Stomach (tissue), 9 donors: ENCODE data around the gene CYYR1. TPM values are rescaled to one million over a fixed set of nuclear protein-coding genes. Genes with fewer than 3 reads are reported as not detected.

ENCODE experiments used
- DNase-seq, 2 donors: peaks; one replicate each; pipeline versions ENCODE4 v3.0.0 to v3.0.0-alpha.2; 2013 to 2019
- H3K27ac ChIP-seq, 5 donors: fragments of 200-600 bp in 4 of 5; sonication (generic) in 4 of 5; one replicate each; pipeline ENCODE4 v1.5.1; 2013 to 2019; ENCODE audit warnings: mild to moderate bottlenecking in 1 of 5, moderate library complexity in 1 of 5
- H3K27me3 ChIP-seq, 3 donors: fragments of 200-600 bp; sonication (generic); one replicate each; pipeline ENCODE4 v1.5.1; 2017 to 2019; ENCODE audit warnings: mixed run types in 1 of 3
- H3K36me3 ChIP-seq, 4 donors: fragments of 200-600 bp; sonication (generic); 1 replicate in 3 of 4; 2 replicates in 1 of 4; pipeline ENCODE4 v1.5.1; 2016 to 2019
- H3K4me1 ChIP-seq, 4 donors: fragments of 200-600 bp; sonication (generic); one replicate each; pipeline ENCODE4 v1.5.1; 2016 to 2019
- H3K4me3 ChIP-seq, 4 donors: fragments of 200-600 bp; sonication (generic) in 3 of 4; one replicate each; pipeline ENCODE4 v1.5.1; 2016 to 2019; ENCODE audit warnings: mild to moderate bottlenecking in 1 of 4
- H3K9me3 ChIP-seq, 4 donors: fragments of 200-600 bp; sonication (generic); one replicate each; pipeline ENCODE4 v1.5.1; 2016 to 2019
- CTCF ChIP-seq, 7 experiments: fragments of 450-650 bp in 4 of 7; fragments of 200-600 bp in 3 of 7; sonication (generic) in 3 of 7; IDR thresholded peaks; one replicate each; pipeline ENCODE4 v1.5.1; 2016 to 2019; ENCODE audit warnings: antibody characterized with exemption in 7 of 7, control low read depth in 2 of 7, mild to moderate bottlenecking in 1 of 7
- EP300 ChIP-seq: sonication (generic); formaldehyde crosslinking; IDR thresholded peaks from one replicate; pipeline ENCODE4 v1.6.1; 2017; ENCODE audit warnings: antibody characterized with exemption
- POLR2A ChIP-seq, 4 donors: fragments of 450-650 bp; IDR thresholded peaks; one replicate each; pipeline ENCODE4 v1.6.1; 2016; ENCODE audit warnings: antibody characterized with exemption in 4 of 4, control low read depth in 2 of 4, mild to moderate bottlenecking in 1 of 4, moderate library complexity in 1 of 4
- POLR2AphosphoS5 ChIP-seq, 3 donors: sonication (generic); formaldehyde crosslinking; IDR thresholded peaks; one replicate each; pipeline ENCODE4 v1.6.1; 2016; ENCODE audit warnings: antibody characterized with exemption in 3 of 3
- WGBS, 5 donors: extraction: QIAGEN DNeasy Blood & Tissue Kit in 3 of 5; methylation state at CpG; one replicate each; pipeline versions ENCODE4 v1.1.5 to v1.1.7; 2013 to 2018; 5-methylcytosine and 5-hydroxymethylcytosine counted together
- intact Hi-C: fragments of 100-400 bp; cut with DNase I; formaldehyde crosslinking; loops from one replicate; pipeline ENCODE4 v1.15.1; 2023; ENCODE audit warnings: low total_unique reads
- polyA plus RNA-seq, 3 donors: library from polyadenylated mRNA; stranded (reverse); fragments of 200-250 nt; gene quantifications; one replicate each; pipeline ENCODE4 v1.2.3, GENCODE V29; 2013
- total RNA-seq, 5 donors: library from RNA; depleted of rRNA; stranded (reverse); fragments of >200 nt; gene quantifications; one replicate each; pipeline versions ENCODE4 v1.1.0 to v1.2.3, GENCODE V29; 2014 to 2016
- donor health status: healthy with polysubstance abuse.
- donor health status: Bipolar disorder and iron deficiency.
- donor health status: healthy.

Gene CYYR1
- total and polyA plus RNA-seq, 8 donors, result 0.89 to 11.6 (median 6.1) TPM; not detected in 2

GRCh38 chr21:26432410-26432809 is 140.7 kb downstream of the CYYR1 start:
- WGBS, 5 donors, result 65 to 79% (median 69%) methylated on average over 5 of the region's 5 CpGs
- no peaks in the 10 kb centered on the region for H3K4me1 ChIP-seq

GRCh38 chr21:26425576-26425975 is 147.5 kb downstream of the CYYR1 start:
- WGBS, 5 donors, result 88 to 96% (median 94%) methylated on average over 3 of the region's 3 CpGs

More at GRCh38 chr21:26432410-26432809, 140.7 kb downstream of the CYYR1 start:
- no peak for DNase-seq
- intact Hi-C loops, result no loop called here
- H3K27me3 ChIP-seq, result no peaks in the 10 kb centered on the region
- H3K36me3 ChIP-seq, result no peaks in the 10 kb centered on the region
- H3K27ac ChIP-seq, result no peak overlapping the region
- no peak overlapping the region for H3K4me3 ChIP-seq
- no peak for TF ChIP-seq EP300
- TF ChIP-seq POLR2AphosphoS5 (IDR thresholded peaks at IDR 0.05), result no peak
- no peak for TF ChIP-seq CTCF (IDR thresholded peaks at IDR 0.05)
- no peak for TF ChIP-seq POLR2A (IDR thresholded peaks at IDR 0.05)
- H3K9me3 ChIP-seq, result no peaks in the 10 kb centered on the region

GRCh38 chr21:26423511-26423910 is 149.6 kb downstream of the CYYR1 start:
- Histone ChIP-seq H3K27me3 (no peaks in the 10 kb centered on the region), H3K9me3 (no peaks in the 10 kb centered on the region), H3K27ac (no peak overlapping the region), H3K36me3 (no peaks in the 10 kb centered on the region), H3K4me3 (no peak overlapping the region), H3K4me1 (no peaks in the 10 kb centered on the region)
- intact Hi-C loops, result no loop called here
- TF ChIP-seq POLR2AphosphoS5 (IDR thresholded peaks at IDR 0.05) (no peak), POLR2A (IDR thresholded peaks at IDR 0.05) (no peak), CTCF (IDR thresholded peaks at IDR 0.05) (no peak), EP300 (no peak)
- DNase-seq, result no peak
- WGBS, 5 donors, result 75 to 88% (median 82%) methylated on average over 6 of the region's 6 CpGs

More at GRCh38 chr21:26425576-26425975, 147.5 kb downstream of the CYYR1 start:
- no peaks in the 10 kb centered on the region for H3K4me1 ChIP-seq
- TF ChIP-seq CTCF (IDR thresholded peaks at IDR 0.05), result no peak
- no peak for TF ChIP-seq EP300
- no peak for TF ChIP-seq POLR2AphosphoS5 (IDR thresholded peaks at IDR 0.05)
- no peak for TF ChIP-seq POLR2A (IDR thresholded peaks at IDR 0.05)
- no peaks in the 10 kb centered on the region for H3K36me3 ChIP-seq
- intact Hi-C loops, result no loop called here
- H3K9me3 ChIP-seq, result no peaks in the 10 kb centered on the region
- no peak overlapping the region for H3K4me3 ChIP-seq
- H3K27ac ChIP-seq, result no peak overlapping the region
- no peaks in the 10 kb centered on the region for H3K27me3 ChIP-seq
- DNase-seq, result no peak

- Histone ChIP-seq H3K4me1 (no peaks in the 10 kb centered on the region), H3K4me3 (no peak overlapping the region), H3K36me3 (no peaks in the 10 kb centered on the region), H3K27me3 (no peaks in the 10 kb centered on the region), H3K27ac (no peak overlapping the region), H3K9me3 (no peaks in the 10 kb centered on the region)
- intact Hi-C loops, result no loop called here
- WGBS, 5 donors, result 66 to 89% (median 80%) methylated on average over 4 of the region's 4 CpGs
- TF ChIP-seq POLR2A (IDR thresholded peaks at IDR 0.05) (no peak), EP300 (no peak), POLR2AphosphoS5 (IDR thresholded peaks at IDR 0.05) (no peak), CTCF (IDR thresholded peaks at IDR 0.05) (no peak)
- DNase-seq, result no peak
Measured at GRCh38 chr21:26422706-26423105, 150.4 kb downstream of the CYYR1 start.
